ENCODE data around the gene MOCOS. TPM values are rescaled to one million over a fixed set of nuclear protein-coding genes. Genes with fewer than 3 reads are reported as not detected.

Gene MOCOS
- total and polyA plus RNA-seq, 3 experiments from 2014 or later = 0.04 to 0.13 (median 0.07) TPM

DNA sequence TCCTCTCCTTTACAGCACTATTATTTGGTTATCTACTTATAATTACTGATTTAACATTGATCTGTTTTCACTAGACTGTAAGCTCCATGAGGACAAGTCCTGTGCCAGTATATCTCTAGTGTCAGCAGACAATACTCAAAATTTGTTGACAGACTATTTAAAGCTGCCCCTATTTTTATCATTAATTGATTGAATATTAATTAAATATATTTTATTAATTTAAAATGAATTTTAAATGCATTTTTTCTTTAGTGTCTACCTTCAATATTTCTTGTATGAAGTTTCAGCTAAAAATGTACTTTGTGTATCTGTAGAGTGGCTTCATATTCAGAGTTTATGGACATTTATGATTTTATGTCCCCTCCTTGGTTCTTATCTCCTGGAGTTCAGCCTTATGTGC, 83.9 kb downstream of the MOCOS start:
- H3K4me1 ChIP-seq (ENCODE audit: insufficient read depth, low read length) = no peaks in the 10 kb centered on the region
- Mint-ChIP-seq H3K36me3 (peaks cover 0 to 1% (median 0%) of the 10 kb centered on the region in 3 donors), H3K4me3 (no peak overlapping the region), H3K9me3 (no peaks in the 10 kb centered on the region), H3K4me1 (no peaks in the 10 kb centered on the region), H3K27ac (no peak overlapping the region), H3K27me3 (peaks cover 8 to 31% of the 10 kb centered on the region in 2 donors)
- no peak overlapping the region for H3K4me3 ChIP-seq (ENCODE audit: low read length)
- ChIA-PET POLR2A (no interaction called here), CTCF (no interaction called here)
- no peak overlapping the region for H3K27ac ChIP-seq (ENCODE audit: low read depth, low read length)
- no peaks in the 10 kb centered on the region for H3K9me3 ChIP-seq (ENCODE audit: low read length)
- H3K36me3 ChIP-seq (ENCODE audit: insufficient read depth, low read length) = no peaks in the 10 kb centered on the region
- no peak for DNase-seq
- no peaks in the 10 kb centered on the region for H3K27me3 ChIP-seq (ENCODE audit: insufficient read depth, low read length, poor library complexity, severe bottlenecking)

DNA sequence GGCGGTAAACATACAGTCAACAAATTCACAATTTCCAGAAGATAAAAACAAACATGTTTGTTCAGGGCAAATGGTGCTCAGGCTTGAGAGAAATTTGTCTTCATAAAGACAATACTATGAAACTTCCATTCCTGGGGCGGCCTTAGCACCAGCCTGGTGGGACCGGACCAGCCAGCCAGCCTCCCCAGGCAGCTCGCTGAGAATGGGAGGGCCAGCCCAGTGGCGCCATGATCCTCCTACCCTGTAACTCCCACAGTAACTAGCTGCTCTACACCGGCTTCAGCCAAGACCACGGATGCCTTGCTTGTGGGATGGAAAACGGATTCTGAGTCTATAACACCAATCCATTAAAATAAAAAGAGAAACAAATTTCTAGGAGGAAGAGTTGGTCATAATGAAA, 86.0 kb downstream of the MOCOS start:
- Histone ChIP-seq H3K9me3 (ENCODE audit: low read length) (no peaks in the 10 kb centered on the region), H3K27me3 (ENCODE audit: insufficient read depth, low read length, poor library complexity, severe bottlenecking) (no peaks in the 10 kb centered on the region), H3K4me3 (ENCODE audit: low read length) (no peak overlapping the region), H3K27ac (ENCODE audit: low read depth, low read length) (no peak overlapping the region), H3K4me1 (ENCODE audit: insufficient read depth, low read length) (no peaks in the 10 kb centered on the region), H3K36me3 (ENCODE audit: insufficient read depth, low read length) (no peaks in the 10 kb centered on the region)
- no peaks in the 10 kb centered on the region for H3K4me1 Mint-ChIP-seq
- H3K27ac Mint-ChIP-seq = no peak overlapping the region
- H3K27me3 Mint-ChIP-seq = peaks cover 11 to 39% of the 10 kb centered on the region in 2 donors
- ChIA-PET POLR2A (no interaction called here), CTCF (no interaction called here)
- H3K4me3 Mint-ChIP-seq = no peak overlapping the region
- no peaks in the 10 kb centered on the region for H3K36me3 Mint-ChIP-seq
- H3K9me3 Mint-ChIP-seq = no peaks in the 10 kb centered on the region
- no peak for DNase-seq

DNA sequence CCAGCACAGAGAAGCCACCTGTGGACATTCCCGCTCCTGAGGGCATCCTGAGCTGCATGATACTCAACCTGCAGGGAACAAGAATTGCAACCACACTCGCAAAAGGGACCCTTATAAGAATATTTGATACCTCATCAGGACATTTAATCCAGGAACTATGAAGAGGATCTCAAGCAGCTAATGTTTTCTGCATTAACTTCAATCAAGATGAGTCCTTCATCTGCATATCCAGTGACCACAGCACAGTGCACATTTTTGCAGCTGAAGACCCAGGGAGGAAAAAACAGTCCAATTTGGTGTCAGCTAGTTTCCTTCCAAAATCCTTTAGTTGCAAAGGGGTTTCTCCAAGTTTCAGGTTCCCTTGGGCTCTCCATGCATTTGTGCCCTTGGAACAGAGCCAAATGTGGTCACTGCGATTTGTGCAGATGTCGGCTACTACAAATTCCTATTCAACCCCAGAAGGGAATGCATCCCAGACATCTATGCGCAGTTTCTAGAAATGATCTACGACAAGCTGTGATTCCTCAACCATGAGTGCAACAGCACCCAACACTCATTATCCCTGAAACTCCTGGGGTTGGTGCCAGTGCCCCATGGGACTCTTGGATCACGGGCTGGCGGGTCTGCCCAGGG, 86.9 kb downstream of the MOCOS start:
- no peaks in the 10 kb centered on the region for H3K9me3 Mint-ChIP-seq
- no peaks in the 10 kb centered on the region for H3K4me1 ChIP-seq (ENCODE audit: insufficient read depth, low read length)
- H3K4me3 Mint-ChIP-seq = no peak overlapping the region
- no peaks in the 10 kb centered on the region for H3K27me3 ChIP-seq (ENCODE audit: insufficient read depth, low read length, poor library complexity, severe bottlenecking)
- no peak overlapping the region for H3K4me3 ChIP-seq (ENCODE audit: low read length)
- no peak overlapping the region for H3K27ac ChIP-seq (ENCODE audit: low read depth, low read length)
- DNase-seq = no peak
- ChIA-PET CTCF (interaction anchor here (1.7 kb wide), 1 partner anchor 10 kb away, joined by 4 read pairs; no protein-coding TSS in a partner anchor), POLR2A (no interaction called here)
- H3K4me1 Mint-ChIP-seq = no peaks in the 10 kb centered on the region
- no peaks in the 10 kb centered on the region for H3K36me3 ChIP-seq (ENCODE audit: insufficient read depth, low read length)
- H3K36me3 Mint-ChIP-seq = no peaks in the 10 kb centered on the region
- H3K27ac Mint-ChIP-seq = no peak overlapping the region
- H3K27me3 Mint-ChIP-seq = peaks cover 12 to 39% of the 10 kb centered on the region in 2 donors
- H3K9me3 ChIP-seq (ENCODE audit: low read length) = no peaks in the 10 kb centered on the region

DNA sequence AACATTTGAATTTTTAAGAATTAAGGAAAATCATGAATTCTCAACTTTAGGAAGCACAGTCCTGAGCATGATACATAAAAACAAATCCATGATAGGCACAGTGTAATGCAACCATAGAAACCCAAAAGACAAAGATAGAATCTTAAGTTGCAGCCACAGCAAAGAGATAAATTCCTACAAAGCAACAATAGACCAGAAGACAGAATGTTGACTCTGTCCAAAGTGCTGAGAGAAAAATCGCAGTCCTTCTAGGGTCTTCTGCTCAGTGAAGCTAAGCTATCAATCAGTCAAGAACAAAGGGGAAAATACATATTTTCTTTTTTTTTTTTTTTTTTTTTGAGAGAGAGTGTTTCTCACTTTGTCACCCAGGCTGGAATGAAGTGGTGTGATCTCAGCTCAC, 88.3 kb downstream of the MOCOS start:
- no peaks in the 10 kb centered on the region for H3K27me3 ChIP-seq (ENCODE audit: insufficient read depth, low read length, poor library complexity, severe bottlenecking)
- H3K4me3 ChIP-seq (ENCODE audit: low read length) = no peak overlapping the region
- H3K36me3 ChIP-seq (ENCODE audit: insufficient read depth, low read length) = no peaks in the 10 kb centered on the region
- no peaks in the 10 kb centered on the region for H3K4me1 ChIP-seq (ENCODE audit: insufficient read depth, low read length)
- POLR2A ChIA-PET = no interaction called here
- DNase-seq = no peak
- CTCF ChIA-PET = interaction anchor here (1.0 to 1.7 kb wide), 2 partner anchors 9 to 180 kb away, joined by 4 read pairs; no protein-coding TSS in a partner anchor
- Mint-ChIP-seq H3K36me3 (no peaks in the 10 kb centered on the region), H3K27me3 (peaks cover 12 to 36% of the 10 kb centered on the region in 2 donors), H3K9me3 (no peaks in the 10 kb centered on the region), H3K27ac (no peak overlapping the region), H3K4me1 (no peaks in the 10 kb centered on the region), H3K4me3 (no peak overlapping the region)
- H3K27ac ChIP-seq (ENCODE audit: low read depth, low read length) = no peak overlapping the region
- no peaks in the 10 kb centered on the region for H3K9me3 ChIP-seq (ENCODE audit: low read length)

DNA sequence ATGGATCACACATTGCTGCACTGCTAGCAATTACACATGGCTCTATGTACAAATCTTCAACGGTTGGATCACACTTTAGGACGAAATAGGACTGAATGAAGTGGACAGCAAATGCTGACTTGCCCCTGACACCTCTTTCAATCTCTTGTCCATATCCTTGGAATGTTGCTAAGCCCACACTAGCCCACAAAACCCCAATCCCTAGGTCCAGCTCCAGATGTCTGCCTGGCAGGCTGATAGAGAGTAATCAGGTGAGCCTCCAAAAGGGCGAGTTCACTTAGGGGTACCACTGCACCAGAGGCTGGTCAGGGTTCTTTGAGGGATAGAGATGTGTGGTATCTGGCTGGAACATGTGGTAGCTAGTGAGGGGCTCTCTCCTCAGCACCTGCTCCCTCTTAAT, 91.7 kb downstream of the MOCOS start:
- H3K27me3 Mint-ChIP-seq = peaks cover 16 to 47% of the 10 kb centered on the region in 2 donors
- H3K27ac Mint-ChIP-seq = no peak overlapping the region
- no peaks in the 10 kb centered on the region for H3K4me1 Mint-ChIP-seq
- no peaks in the 10 kb centered on the region for H3K36me3 ChIP-seq (ENCODE audit: insufficient read depth, low read length)
- ChIA-PET CTCF (interaction anchor here (0.7 to 1.0 kb wide), 2 partner anchors 184 to 261 kb away, joined by 3 to 4 read pairs; no protein-coding TSS in a partner anchor), POLR2A (no interaction called here)
- H3K4me3 Mint-ChIP-seq = peak overlapping the region in 1 of 7 donors; percentile 19
- H3K27me3 ChIP-seq (ENCODE audit: insufficient read depth, low read length, poor library complexity, severe bottlenecking) = no peaks in the 10 kb centered on the region
- no peak overlapping the region for H3K4me3 ChIP-seq (ENCODE audit: low read length)
- H3K9me3 Mint-ChIP-seq = no peaks in the 10 kb centered on the region
- H3K4me1 ChIP-seq (ENCODE audit: insufficient read depth, low read length) = no peaks in the 10 kb centered on the region
- H3K9me3 ChIP-seq (ENCODE audit: low read length) = no peaks in the 10 kb centered on the region
- H3K27ac ChIP-seq (ENCODE audit: low read depth, low read length) = no peak overlapping the region
- H3K36me3 Mint-ChIP-seq = no peaks in the 10 kb centered on the region
- no peak for DNase-seq

DNA sequence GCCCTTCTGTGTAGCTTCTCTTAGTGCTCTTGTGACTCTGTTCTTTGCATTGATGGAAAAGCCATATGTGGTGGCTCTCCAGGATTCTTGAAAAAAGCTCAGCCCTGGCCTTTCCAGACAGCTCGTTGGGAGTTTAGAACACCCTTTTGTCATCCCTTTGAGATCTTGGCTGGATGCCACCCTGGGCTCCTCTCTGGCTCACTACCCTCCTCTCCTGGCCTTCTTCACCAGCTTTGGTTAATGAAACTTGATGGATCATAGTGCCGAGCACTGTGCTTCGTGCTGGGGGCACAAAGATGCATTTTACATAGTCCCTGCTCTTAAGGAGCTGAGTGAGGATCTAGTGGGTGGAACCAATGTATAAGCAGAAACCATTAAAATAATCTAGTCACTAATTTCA, 94.6 kb downstream of the MOCOS start:
- H3K27me3 ChIP-seq (ENCODE audit: insufficient read depth, low read length, poor library complexity, severe bottlenecking) = no peaks in the 10 kb centered on the region
- POLR2A ChIA-PET = no interaction called here
- H3K27me3 Mint-ChIP-seq = peaks cover 14 to 44% of the 10 kb centered on the region in 2 donors
- no peak for DNase-seq
- H3K27ac Mint-ChIP-seq = no peak overlapping the region
- H3K36me3 Mint-ChIP-seq = no peaks in the 10 kb centered on the region
- H3K9me3 ChIP-seq (ENCODE audit: low read length) = no peaks in the 10 kb centered on the region
- H3K4me3 Mint-ChIP-seq = no peak overlapping the region
- CTCF ChIA-PET = interaction anchor here (7.5 kb wide), 1 partner anchor 263 kb away, joined by 82 read pairs; no protein-coding TSS in a partner anchor
- H3K27ac ChIP-seq (ENCODE audit: low read depth, low read length) = no peak overlapping the region
- no peaks in the 10 kb centered on the region for H3K4me1 ChIP-seq (ENCODE audit: insufficient read depth, low read length)
- H3K4me1 Mint-ChIP-seq = no peaks in the 10 kb centered on the region
- no peak overlapping the region for H3K4me3 ChIP-seq (ENCODE audit: low read length)
- H3K36me3 ChIP-seq (ENCODE audit: insufficient read depth, low read length) = no peaks in the 10 kb centered on the region
- no peaks in the 10 kb centered on the region for H3K9me3 Mint-ChIP-seq

DNA sequence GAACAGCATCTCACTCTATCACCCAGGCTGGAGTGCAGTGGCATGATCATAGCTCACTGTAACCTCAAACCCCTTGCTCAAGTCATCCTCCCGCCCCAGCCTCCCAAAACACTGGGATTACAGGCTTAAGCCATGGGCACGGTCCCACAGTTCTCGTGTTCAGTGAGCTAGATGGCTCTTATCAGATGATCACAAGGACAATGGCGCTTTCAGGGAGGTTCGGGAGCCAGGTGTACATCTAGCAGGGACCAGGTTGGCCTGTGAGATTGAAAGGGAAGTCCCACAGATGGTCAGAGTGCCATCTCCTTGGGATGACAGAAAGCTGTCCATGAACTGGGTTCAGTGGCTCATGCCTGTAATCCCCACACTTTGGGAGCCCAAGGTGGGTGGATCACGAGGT, 96.2 kb downstream of the MOCOS start:
- H3K36me3 Mint-ChIP-seq = no peaks in the 10 kb centered on the region
- H3K27ac Mint-ChIP-seq = no peak overlapping the region
- H3K4me1 Mint-ChIP-seq = no peaks in the 10 kb centered on the region
- no peaks in the 10 kb centered on the region for H3K4me1 ChIP-seq (ENCODE audit: insufficient read depth, low read length)
- H3K27me3 Mint-ChIP-seq = peaks cover 16 to 46% of the 10 kb centered on the region in 2 donors
- H3K36me3 ChIP-seq (ENCODE audit: insufficient read depth, low read length) = no peaks in the 10 kb centered on the region
- no peaks in the 10 kb centered on the region for H3K27me3 ChIP-seq (ENCODE audit: insufficient read depth, low read length, poor library complexity, severe bottlenecking)
- no peaks in the 10 kb centered on the region for H3K9me3 Mint-ChIP-seq
- no peak overlapping the region for H3K27ac ChIP-seq (ENCODE audit: low read depth, low read length)
- no peak overlapping the region for H3K4me3 Mint-ChIP-seq
- no peak for DNase-seq
- POLR2A ChIA-PET = no interaction called here
- no peak overlapping the region for H3K4me3 ChIP-seq (ENCODE audit: low read length)
- CTCF ChIA-PET = interaction anchor here (1.3 to 7.5 kb wide), 7 partner anchors 9 to 748 kb away, joined by 3 to 82 read pairs (median 4); no protein-coding TSS in a partner anchor
- H3K9me3 ChIP-seq (ENCODE audit: low read length) = no peaks in the 10 kb centered on the region

DNA sequence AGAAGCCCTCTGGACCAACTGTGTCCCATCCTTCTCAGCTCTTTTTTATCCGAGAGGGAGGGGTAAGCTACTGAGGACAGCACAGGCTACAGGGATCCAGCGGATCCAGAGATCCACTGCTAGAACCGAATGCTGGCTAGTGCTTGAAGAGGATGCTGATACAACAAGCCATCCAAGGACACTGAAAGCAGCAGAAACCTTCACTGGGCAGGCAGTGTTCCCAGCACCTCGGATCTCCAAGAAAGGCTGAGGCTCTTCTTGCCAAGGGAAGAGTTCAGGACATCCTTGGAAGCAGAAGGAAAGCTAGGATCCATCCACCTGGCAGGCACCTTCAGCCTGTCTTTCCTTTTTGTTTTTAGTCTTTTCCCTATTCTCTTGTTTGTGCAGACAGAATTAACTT, 97.0 kb downstream of the MOCOS start:
- no peak overlapping the region for H3K4me3 ChIP-seq (ENCODE audit: low read length)
- H3K27me3 ChIP-seq (ENCODE audit: insufficient read depth, low read length, poor library complexity, severe bottlenecking) = no peaks in the 10 kb centered on the region
- no peak for DNase-seq
- ChIA-PET POLR2A (no interaction called here), CTCF (interaction anchor here (0.7 to 7.5 kb wide), 16 partner anchors 9 to 749 kb away, joined by 3 to 82 read pairs (median 4); no protein-coding TSS in a partner anchor)
- H3K4me1 Mint-ChIP-seq = no peaks in the 10 kb centered on the region
- peaks cover 0 to 2% (median 1%) of the 10 kb centered on the region in 5 donors for H3K9me3 Mint-ChIP-seq
- H3K4me3 Mint-ChIP-seq = no peak overlapping the region
- no peak overlapping the region for H3K27ac Mint-ChIP-seq
- peaks cover 15 to 48% of the 10 kb centered on the region in 2 donors for H3K27me3 Mint-ChIP-seq
- H3K36me3 Mint-ChIP-seq = no peaks in the 10 kb centered on the region
- no peaks in the 10 kb centered on the region for H3K36me3 ChIP-seq (ENCODE audit: insufficient read depth, low read length)
- no peaks in the 10 kb centered on the region for H3K4me1 ChIP-seq (ENCODE audit: insufficient read depth, low read length)
- no peak overlapping the region for H3K27ac ChIP-seq (ENCODE audit: low read depth, low read length)
- H3K9me3 ChIP-seq (ENCODE audit: low read length) = no peaks in the 10 kb centered on the region

Data from CD8-positive, alpha-beta memory T cell (primary cell).